Measurements from ENCODE around the gene AFF2. TPM values are rescaled to one million over a fixed set of nuclear protein-coding genes. Genes with fewer than 3 reads are reported as not detected.
A peak's percentile ranks its signal among the peaks of the same experiment; 100 is the strongest.

AFF2 gene
- 0.22 TPM for total RNA-seq
- long read RNA-seq: 0 reads

DNA sequence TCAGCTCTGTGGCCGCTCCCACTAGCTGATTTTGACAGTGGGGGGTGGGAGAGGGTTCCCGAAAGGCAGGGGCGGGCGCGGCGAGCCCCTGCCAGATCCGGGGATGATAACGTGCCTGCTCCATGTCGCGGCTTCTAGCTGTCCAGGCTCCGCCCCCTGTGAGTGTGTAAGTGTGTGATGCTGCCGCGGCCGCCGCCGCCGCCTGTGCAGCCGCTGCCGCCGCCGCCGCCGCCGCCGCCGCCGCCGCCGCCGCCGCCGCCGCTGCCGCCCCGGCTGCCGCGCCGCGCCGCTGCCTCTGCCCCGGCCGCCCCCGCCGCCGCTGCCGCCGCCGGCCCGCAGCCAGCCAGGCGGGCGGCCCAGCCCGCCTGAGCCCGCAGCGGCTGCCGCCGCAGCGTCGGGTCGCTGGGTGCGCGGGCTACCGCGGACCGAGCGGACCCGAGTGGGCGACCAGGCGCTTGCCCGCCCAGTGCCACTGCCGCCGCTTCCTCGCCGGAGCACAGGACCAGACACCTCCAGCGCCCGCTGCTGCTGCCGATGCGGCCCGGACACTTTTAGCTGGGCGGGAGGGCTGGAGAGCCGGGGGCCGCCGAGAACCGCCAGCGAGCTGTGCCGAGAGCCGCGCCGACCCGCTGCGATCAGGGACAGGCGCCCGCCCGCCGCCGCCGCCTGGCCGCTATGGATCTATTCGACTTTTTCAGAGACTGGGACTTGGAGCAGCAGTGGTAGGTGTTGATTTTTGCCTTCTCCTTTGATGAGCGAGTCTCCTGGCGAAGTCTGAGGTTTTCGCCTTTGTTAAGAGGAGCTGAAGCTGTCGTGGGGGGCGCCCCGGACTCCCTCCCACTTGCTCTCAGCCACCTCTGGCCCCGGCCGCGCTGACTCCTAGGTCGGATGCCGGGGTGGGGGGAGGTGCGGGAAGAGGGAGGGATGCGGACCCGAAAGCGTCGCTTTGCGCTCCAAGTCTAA is at the start of gene AFF2:
Gene AFF2, plus strand, starts transcription at position 195 of the 963 bp plus-strand sequence. Its CDS starts 481 bp downstream, at position 676.
- intact Hi-C loops (cut with DNase I): no loop called here
- ATAC-seq: no peak
- DNase-seq (ENCODE audit: missing footprints): peak; percentile 70

DNA sequence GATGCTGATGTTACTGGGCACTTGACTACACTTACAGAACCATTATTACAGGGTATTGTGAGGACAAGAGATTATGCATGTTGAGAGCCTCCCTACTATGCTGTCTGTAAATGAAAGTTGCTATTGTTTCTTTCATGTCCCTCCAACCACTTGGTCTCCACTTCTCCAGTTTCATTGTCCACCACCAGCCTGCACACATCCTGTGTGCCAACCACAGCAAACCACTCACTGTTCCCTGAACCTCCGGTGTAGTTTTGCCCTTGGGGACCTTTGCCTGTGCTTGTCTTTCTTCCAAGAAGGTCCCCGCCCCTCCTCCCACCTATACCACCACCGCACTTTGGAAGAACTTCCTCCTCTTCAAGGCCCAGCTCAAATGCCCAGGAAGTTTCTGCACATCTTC is 43.1 kb upstream of the AFF2 start:
- intact Hi-C loops (cut with DNase I): no loop called here
- ATAC-seq: no peak
- DNase-seq (ENCODE audit: missing footprints): no peak

DNA sequence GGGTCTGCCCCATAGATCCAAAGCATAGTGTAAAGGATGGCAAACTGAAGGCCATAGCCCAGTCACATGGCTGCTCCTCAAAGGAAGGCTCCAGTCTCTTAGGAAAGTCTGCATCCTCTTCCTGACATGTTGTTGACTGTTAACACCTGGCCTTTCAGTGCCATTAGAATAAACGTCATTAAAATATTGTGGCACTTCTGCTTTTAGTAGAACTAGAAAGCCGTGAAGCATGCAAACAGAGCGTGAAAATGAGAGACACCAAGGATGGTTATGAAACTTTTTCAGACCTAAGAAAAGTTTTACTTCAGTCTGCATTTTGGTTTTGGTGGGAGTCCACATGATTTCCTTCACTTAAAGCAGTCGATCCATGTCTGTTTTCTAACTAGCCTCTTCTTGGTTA is 41.1 kb upstream of the AFF2 start:
- no peak for ATAC-seq
- no peak for DNase-seq (ENCODE audit: missing footprints)
- intact Hi-C loops (cut with DNase I): no loop called here

DNA sequence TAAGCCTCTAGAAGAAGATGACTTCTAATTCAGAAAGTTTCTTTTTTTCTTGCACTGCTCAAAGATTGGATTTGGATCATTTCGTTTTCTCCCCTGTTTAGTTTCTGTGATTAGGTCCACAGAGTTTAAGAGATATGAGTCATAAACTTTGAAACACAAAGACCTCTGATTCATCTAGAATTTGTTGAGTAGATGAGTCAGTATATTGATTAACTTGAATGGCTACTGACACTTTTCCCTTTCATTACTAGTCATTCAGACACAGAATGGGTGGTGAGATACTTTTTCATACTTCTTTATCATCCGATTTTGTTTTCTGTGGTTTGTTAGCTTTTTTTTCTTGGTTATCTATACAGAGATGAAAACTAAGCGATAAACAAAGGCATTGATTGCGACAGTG is 34.1 kb upstream of the AFF2 start:
- no peak for ATAC-seq
- intact Hi-C loops (cut with DNase I): no loop called here
- no peak for DNase-seq (ENCODE audit: missing footprints)

DNA sequence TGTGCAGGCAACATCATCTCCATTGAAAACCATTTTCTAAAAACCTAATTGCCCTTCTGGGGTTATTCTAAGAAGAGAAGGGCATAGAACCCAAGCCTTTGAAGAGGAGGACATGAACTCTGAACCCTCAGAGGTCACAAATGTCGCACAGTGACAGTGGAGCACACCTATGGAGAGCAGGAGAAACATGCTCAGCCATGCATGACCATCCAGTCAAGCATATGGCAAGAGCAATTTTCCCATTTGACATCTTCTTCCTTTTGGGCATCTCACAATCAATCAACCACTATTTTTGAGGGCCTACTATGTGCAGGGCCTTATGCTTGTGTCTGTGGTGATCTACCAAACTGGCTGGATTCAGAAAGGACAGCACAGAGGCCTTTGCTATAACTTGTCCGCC is 30.1 kb upstream of the AFF2 start:
- DNase-seq (ENCODE audit: missing footprints) (no peak), ATAC-seq (no peak)
- intact Hi-C loops (cut with DNase I): no loop called here

DNA sequence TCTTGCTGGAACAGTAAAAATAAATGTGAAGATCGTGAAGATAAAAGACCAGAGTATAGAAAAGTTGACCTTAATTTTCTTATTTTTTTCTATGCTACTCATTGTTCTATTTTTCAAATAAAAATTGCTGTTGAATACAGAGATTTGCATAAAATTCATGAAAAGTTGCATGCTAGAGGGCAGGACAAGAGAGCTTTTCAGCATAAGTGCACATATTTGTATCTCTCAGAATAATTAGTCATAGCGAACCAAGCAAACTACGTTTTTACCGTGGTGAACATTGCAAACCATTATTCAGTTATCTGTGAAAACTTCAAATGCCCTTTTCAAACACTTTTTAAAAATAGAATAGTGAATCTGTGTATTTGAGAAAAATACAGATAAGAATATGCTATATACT is 26.4 kb upstream of the AFF2 start:
- intact Hi-C loops (cut with DNase I): no loop called here
- DNase-seq (ENCODE audit: missing footprints) (no peak), ATAC-seq (no peak)

DNA sequence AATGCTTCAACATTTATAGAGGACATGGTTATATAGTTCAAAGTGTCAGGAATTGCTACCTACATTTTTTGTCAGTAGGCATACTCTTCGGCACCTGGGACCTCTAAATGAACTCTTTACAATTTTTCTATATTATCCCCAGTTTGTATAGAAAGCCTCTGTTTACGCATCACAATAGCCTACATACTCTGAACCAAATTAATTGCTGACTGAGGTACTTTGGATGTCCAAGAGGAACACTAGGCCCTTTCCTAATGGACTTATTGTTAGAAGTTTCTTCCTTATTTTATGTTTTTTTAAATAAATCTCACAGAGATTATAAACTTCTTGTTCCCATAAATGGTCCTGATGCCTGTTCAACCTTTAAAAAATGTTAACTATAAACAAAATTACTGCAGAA is 8.4 kb upstream of the AFF2 start:
- intact Hi-C loops (cut with DNase I): no loop called here
- ATAC-seq: no peak
- no peak for DNase-seq (ENCODE audit: missing footprints)

DNA sequence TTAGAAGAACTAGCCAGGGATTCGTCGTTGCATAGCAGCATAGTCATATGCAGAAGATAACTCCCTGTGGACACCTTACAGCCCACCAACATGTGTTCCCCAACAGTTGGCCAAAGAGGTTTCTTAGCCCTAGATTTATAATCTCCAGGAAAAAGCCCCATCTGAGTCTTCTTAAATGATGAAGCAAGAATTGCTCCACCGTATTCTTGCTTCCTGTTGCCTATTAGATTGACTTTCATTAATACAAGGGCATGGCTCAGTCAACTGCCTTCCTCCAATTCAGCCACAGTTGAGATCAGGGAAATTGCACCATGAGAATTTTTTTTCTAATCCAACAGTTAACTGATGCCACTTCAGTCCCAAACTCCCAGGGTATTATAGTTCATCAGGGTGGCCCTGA is 5.2 kb upstream of the AFF2 start:
- ATAC-seq (no peak), DNase-seq (ENCODE audit: missing footprints) (no peak)
- intact Hi-C loops (cut with DNase I): no loop called here

DNA sequence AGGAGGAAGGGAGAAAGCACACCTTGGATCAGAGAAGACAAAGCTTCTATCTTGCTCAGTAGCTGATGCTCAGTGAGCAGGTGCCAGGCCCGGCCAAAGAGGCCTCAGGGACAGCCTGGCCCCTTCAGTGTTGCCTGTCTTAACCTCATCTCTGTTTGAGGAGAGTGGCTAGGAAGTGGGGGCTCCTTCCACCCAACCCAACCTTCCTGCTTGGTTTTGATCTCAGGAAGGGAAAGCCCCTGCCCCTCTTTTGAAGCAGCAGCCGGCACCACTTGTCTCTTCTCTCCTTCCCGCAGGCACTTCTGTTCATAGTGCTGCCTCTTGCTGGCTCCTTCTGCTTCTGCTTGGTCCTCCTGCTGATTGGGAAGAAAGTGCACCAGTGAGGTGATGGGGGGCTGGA is 2.4 kb upstream of the AFF2 start:
- no peak for ATAC-seq
- no peak for DNase-seq (ENCODE audit: missing footprints)
- intact Hi-C loops (cut with DNase I): no loop called here

DNA sequence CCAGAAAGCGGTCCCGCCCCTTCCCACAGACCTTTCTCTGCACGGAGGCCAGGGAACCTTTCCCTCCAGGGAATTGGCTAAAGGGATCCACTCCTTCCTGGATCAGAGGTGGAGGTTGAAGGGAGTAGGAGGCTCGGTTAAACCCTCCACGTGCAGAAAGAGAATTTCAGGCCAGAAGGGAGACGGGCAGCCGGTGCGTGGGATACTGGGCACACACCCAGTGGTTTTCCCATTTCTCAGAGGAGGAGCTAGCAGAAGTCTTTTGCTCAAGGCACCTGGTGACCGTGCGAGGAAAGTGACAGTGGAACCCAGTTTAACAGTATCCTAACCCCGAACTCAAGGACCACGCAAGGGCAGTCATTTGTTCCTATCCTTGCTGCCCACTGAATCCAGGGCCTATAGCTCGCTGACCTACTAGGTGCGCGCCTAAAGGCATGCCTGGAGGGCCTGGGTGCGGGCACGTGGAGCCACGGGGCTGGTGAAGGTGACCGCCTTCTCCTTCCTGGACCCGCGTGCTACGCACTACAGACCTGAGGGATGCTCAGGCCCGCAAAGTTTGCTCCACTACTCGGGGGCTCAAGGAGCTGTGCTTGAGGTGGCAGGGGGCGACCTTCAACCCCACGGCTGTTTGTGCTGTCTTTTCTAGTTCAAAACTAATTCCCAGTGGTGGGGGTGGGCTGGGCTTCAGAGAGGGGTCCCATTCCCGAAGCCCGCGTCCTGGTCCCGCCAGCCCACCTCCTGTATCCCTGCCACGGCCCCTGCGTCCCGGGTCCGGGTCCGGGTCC is 587 bp upstream of the AFF2 start:
- intact Hi-C loops (cut with DNase I): no loop called here
- ATAC-seq (no peak), DNase-seq (ENCODE audit: missing footprints) (peak; percentile 15)

DNA sequence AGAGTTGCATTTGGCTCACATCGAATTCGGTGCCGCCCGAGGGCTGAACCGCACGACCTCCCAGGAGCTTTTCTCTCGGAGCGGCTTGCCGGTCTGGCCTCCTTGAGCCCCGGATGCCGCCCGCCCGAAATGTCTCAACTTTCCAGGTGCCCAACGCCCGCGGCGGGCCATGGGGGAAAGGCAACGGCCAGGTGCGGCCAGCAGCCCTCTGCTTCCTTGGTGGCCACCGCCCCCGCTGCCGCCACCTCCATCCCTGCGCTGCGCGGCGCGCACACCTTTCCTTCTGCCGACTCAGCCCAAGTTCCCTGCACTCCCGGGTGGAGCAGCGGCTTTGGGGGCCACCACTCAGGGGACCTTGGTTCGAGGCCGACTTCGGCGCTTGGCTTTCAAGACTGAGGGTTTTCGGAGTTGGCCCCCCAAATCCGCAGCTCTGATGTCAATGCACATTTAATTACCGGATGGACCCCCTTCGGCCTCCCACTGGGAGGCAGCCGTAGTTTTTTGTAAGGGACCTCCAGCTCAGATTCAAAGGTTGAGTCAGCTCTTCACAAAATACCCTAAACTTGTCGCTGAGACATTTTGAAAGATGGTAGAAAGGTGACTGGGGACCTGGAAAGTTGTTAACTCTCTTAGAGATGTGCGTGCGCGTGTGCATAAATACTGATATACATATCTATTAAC is 1.1 kb downstream of the AFF2 start:
- DNase-seq (ENCODE audit: missing footprints) (peak; percentile 54), ATAC-seq (no peak)
- intact Hi-C loops (cut with DNase I): no loop called here

DNA sequence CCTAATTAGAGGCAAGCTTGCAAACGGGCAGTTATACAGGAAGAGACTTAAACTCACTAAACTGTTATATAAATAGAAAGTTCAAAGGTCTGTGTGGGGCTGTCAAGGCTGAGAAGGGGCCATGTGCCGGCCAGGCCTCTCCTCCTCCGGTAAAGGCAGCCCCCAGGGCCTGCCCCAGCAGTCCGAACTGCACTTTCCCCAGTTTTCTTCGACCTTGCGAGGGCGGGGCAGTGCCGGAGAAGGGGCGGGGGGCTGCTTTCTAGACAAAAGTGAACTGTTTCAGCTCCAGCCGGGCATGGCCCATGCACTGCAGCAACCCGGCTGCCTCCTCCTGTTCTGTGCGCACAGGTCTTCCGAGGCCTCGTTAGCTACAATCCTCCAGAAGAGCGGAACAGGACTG is 4.1 kb downstream of the AFF2 start:
- intact Hi-C loops (cut with DNase I): no loop called here
- ATAC-seq (no peak), DNase-seq (ENCODE audit: missing footprints) (no peak)

DNA sequence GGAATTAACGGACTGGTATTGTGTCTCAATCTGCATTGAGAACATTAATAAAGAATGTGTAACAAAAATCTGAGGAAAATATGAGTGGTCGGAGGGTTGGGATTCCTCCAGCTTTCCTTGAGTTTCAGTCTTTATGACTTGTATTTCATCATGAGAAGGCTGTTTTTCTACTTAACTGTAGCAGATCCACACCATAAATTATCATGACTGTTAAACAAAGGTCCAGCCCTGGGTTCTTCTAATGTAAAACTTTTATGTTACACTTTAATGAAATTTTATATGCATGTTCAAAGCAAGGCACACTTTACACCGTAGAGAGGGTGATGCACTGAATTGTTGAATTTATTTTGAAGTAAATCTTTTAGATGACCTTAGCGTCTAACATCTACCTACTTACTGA is 7.0 kb downstream of the AFF2 start:
- ATAC-seq: no peak
- intact Hi-C loops (cut with DNase I): no loop called here

DNA sequence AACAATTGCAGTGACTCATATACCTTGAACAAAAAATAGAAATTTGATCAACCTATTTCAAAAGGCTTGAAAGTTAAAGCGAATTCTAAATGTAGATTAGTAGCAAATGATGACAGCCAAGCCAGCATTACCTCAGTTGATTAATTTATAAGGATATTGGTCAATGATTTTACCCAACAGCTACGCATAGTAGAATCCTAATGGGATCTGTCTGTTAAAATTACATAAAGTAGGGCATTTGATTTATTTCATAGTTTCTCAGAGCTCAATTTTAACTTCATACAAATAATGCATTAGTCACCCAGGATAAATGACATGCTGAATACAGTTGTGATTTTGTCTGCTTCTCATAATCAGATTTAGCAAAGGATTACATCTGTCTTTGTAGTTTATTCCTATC is 12.0 kb downstream of the AFF2 start:
- intact Hi-C loops (cut with DNase I): no loop called here
- ATAC-seq (no peak), DNase-seq (ENCODE audit: missing footprints) (no peak)

More for the DNA sequence above, 7.0 kb downstream of the AFF2 start:
- DNase-seq (ENCODE audit: missing footprints): no peak

DNA sequence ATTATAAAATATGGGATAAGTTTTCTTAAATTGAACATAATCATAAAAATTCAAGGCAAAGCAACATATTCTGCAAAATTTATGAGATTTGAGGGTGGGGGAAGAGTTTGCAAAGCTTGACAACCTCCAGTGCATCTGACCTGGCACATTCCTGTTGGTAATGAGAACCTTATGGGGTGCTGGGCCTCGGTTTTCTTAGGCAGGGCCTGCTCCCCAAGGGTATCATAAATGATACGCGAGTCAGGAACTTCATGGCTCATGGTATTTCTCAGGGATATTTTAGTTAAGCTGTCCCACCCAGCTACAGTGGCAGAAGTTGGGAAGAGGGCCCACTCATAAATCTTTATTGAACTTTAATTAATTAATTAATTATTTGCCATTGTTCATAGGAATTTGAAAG is 13.2 kb downstream of the AFF2 start:
- intact Hi-C loops (cut with DNase I): no loop called here
- no peak for DNase-seq (ENCODE audit: missing footprints)
- ATAC-seq: no peak

DNA sequence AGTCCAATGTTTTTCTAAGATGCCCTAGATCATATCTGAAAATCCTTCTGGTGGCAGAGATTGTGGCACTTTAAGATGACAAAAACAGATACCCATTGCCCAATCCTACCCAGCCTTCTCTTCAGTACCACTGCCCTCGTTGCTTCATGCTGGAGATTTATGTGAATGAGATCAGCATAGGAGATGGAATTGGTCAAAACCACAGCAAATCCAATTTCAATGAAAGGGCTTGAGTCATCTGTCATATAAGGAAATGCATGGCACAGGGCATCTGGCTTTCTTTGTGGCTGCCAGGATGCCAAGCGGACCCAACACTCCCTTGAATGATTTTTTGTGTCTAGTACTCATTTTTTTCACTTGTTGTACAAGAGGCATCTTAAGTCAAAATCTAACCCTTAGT is 16.8 kb downstream of the AFF2 start:
- intact Hi-C loops (cut with DNase I): no loop called here
- ATAC-seq (no peak), DNase-seq (ENCODE audit: missing footprints) (no peak)

DNA sequence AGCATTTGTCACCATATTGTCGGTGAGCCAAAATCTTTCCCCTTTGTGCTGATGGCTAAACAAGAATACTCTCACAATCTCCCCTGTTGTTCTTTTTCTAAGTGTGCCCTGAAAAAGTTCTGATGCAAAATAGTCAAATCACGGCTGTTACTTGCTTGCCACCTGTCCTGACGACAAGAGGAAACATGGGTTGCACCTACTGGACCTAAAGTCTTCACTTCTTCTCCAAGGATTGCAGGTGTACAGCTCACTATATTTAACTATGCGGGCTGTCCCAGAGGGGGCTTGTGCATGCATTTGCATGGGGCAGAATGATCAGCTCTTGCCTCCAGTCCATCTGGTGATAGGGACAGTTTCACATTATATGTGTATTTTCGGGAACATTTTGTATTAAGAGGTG is 21.6 kb downstream of the AFF2 start:
- intact Hi-C loops (cut with DNase I): no loop called here
- DNase-seq (ENCODE audit: missing footprints) (no peak), ATAC-seq (no peak)

DNA sequence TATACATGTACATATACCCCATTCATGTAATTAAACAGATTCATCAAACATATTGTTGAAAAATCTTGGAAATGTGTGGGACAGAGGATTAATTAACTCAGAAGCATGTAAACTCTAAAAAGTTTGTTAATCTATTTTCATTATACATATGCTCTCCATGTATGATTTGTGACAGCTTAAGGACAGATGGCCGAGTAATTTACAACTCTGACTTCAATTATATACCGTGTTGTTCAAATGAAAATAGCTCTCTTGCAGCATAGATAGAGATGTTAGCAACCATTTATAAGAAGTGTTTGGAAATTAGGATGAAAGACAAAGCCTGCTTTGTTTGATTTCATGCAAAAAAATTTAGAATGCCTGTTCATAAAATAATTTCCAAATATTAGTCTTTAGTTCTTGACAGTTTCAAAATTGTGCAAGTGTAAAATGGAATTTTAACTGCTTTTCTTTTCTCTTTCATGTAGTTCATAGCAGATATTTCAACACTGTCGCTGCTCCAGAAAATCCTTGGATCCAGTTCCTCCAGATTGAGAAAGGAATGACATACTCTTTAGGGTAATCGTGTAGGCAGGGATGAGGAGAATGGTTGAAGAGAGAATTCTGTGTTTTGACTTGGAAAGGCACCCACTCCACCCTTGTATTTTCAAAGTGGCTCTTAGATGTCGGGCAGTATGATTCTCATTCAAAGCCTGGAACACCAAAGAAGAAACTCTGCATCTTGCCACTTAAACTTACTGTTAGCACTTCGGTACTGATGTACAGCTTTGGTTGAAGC is 23.1 kb downstream of the AFF2 start:
- intact Hi-C loops (cut with DNase I): no loop called here
- DNase-seq (ENCODE audit: missing footprints) (no peak), ATAC-seq (no peak)

All from Right ventricle myocardium inferior (tissue), 1 donor.